Activated T-helper 2 cell treated with anti-CD3 and anti-CD28 coated beads, Interferon-gamma antibody, Interleukin-2, Interleukin-4, amounts not matched to agents 10 μg/mL and 5 μg/mL and 100 μg/mL, durations not matched to agents 14 hours and 24 hours and 36 hours (primary cell): Measurements from ENCODE around the gene ARHGAP5. TPM values are rescaled to one million over a fixed set of nuclear protein-coding genes. Genes with fewer than 3 reads are reported as not detected.

ENCODE experiments used
- DNase-seq: peaks from one replicate; pipeline ENCODE4 v3.0.0; 2021; ENCODE audit warnings: low spot score
- H3K27ac Mint-ChIP-seq: one replicate; pipeline ENCODE4 v1.8.0; 2021; ENCODE audit warnings: mixed read lengths
- H3K27me3 Mint-ChIP-seq: one replicate; pipeline ENCODE4 v1.8.0; 2021; ENCODE audit warnings: low read depth, mixed read lengths
- H3K36me3 Mint-ChIP-seq: one replicate; pipeline ENCODE4 v1.8.0; 2021; ENCODE audit warnings: low read depth, mixed read lengths
- H3K4me1 Mint-ChIP-seq: one replicate; pipeline ENCODE4 v1.8.0; 2021; ENCODE audit warnings: low read depth, mixed read lengths
- H3K4me3 Mint-ChIP-seq: one replicate; pipeline ENCODE4 v1.8.0; 2021; ENCODE audit warnings: low read depth, mild to moderate bottlenecking, moderate library complexity, mixed read lengths
- H3K9me3 Mint-ChIP-seq: one replicate; pipeline ENCODE4 v1.8.0; 2021; ENCODE audit warnings: mixed read lengths
- intact Hi-C: fragments of 100-400 bp; cut with micrococcal nuclease; formaldehyde crosslinking; loops from one replicate; pipeline ENCODE4 v1.15.1; 2023
- total RNA-seq: library from RNA; stranded (reverse); gene quantifications from 2 replicates; pipeline ENCODE4 v1.2.3, GENCODE V29; 2022

ARHGAP5 gene
- total RNA-seq, 1 donor from 2014 or later, result 32.1 TPM

- intact Hi-C loops, result no loop called here
- Mint-ChIP-seq H3K36me3 (no peaks in the 10 kb centered on the region), H3K4me3 (no peak overlapping the region), H3K27me3 (peaks cover 18% of the 10 kb centered on the region), H3K27ac (no peak overlapping the region), H3K9me3 (peaks cover 32% of the 10 kb centered on the region), H3K4me1 (peaks cover 10% of the 10 kb centered on the region)
- no peak for DNase-seq
Observed at GRCh38 chr14:32183151-32184058, 106.3 kb downstream of the ARHGAP5 start.

- Mint-ChIP-seq H3K36me3 (no peaks in the 10 kb centered on the region), H3K27ac (no peak overlapping the region), H3K4me1 (peaks cover 12% of the 10 kb centered on the region), H3K9me3 (peaks cover 26% of the 10 kb centered on the region), H3K27me3 (peaks cover 12% of the 10 kb centered on the region), H3K4me3 (no peak overlapping the region)
- no peak for DNase-seq
- intact Hi-C loops, result no loop called here
Observed at GRCh38 chr14:32185097-32185496, 108.0 kb downstream of the ARHGAP5 start.

GRCh38 chr14:32186248-32186647 is 109.1 kb downstream of the ARHGAP5 start:
- intact Hi-C loops, result no loop called here
- H3K4me1 Mint-ChIP-seq, result peaks cover 12% of the 10 kb centered on the region
- H3K36me3 Mint-ChIP-seq, result no peaks in the 10 kb centered on the region
- no peak overlapping the region for H3K4me3 Mint-ChIP-seq
- no peak for DNase-seq
- peaks cover 4% of the 10 kb centered on the region for H3K27me3 Mint-ChIP-seq
- no peak overlapping the region for H3K27ac Mint-ChIP-seq
- H3K9me3 Mint-ChIP-seq, result peaks cover 22% of the 10 kb centered on the region

GRCh38 chr14:32189811-32190210 is 112.7 kb downstream of the ARHGAP5 start:
- Mint-ChIP-seq H3K4me1 (peaks cover 10% of the 10 kb centered on the region), H3K36me3 (no peaks in the 10 kb centered on the region)
- intact Hi-C loops, result no loop called here

GRCh38 chr14:32190673-32191072 is 113.6 kb downstream of the ARHGAP5 start:
- no peak for DNase-seq
- intact Hi-C loops, result no loop called here
- Mint-ChIP-seq H3K27me3 (peaks cover 1% of the 10 kb centered on the region), H3K36me3 (no peaks in the 10 kb centered on the region), H3K9me3 (peaks cover 6% of the 10 kb centered on the region), H3K4me1 (peaks cover 10% of the 10 kb centered on the region), H3K27ac (no peak overlapping the region), H3K4me3 (no peak overlapping the region)

More at GRCh38 chr14:32189811-32190210, 112.7 kb downstream of the ARHGAP5 start:
- DNase-seq, result no peak
- H3K27me3 Mint-ChIP-seq, result peaks cover 1% of the 10 kb centered on the region
- H3K27ac Mint-ChIP-seq, result no peak overlapping the region
- peaks cover 12% of the 10 kb centered on the region for H3K9me3 Mint-ChIP-seq
- H3K4me3 Mint-ChIP-seq, result no peak overlapping the region

GRCh38 chr14:32192712-32193373 is 115.7 kb downstream of the ARHGAP5 start:
- intact Hi-C loops, result no loop called here
- Mint-ChIP-seq H3K4me1 (peaks cover 9% of the 10 kb centered on the region), H3K9me3 (no peaks in the 10 kb centered on the region), H3K4me3 (no peak overlapping the region), H3K36me3 (no peaks in the 10 kb centered on the region), H3K27ac (no peak overlapping the region), H3K27me3 (peaks cover 1% of the 10 kb centered on the region)
- no peak for DNase-seq

- H3K36me3 Mint-ChIP-seq, result no peaks in the 10 kb centered on the region
- DNase-seq, result no peak
- H3K27ac Mint-ChIP-seq, result no peak overlapping the region
- H3K4me1 Mint-ChIP-seq, result peaks cover 10% of the 10 kb centered on the region
- no peak overlapping the region for H3K4me3 Mint-ChIP-seq
- intact Hi-C loops, result no loop called here
- H3K27me3 Mint-ChIP-seq, result peaks cover 1% of the 10 kb centered on the region
- no peaks in the 10 kb centered on the region for H3K9me3 Mint-ChIP-seq
Observed at GRCh38 chr14:32193532-32193931, 116.4 kb downstream of the ARHGAP5 start.

GRCh38 chr14:32195636-32196035 is 118.5 kb downstream of the ARHGAP5 start:
- intact Hi-C loops, result no loop called here
- Mint-ChIP-seq H3K36me3 (no peaks in the 10 kb centered on the region), H3K4me3 (no peak overlapping the region), H3K27ac (no peak overlapping the region), H3K27me3 (peaks cover 1% of the 10 kb centered on the region), H3K4me1 (peaks cover 10% of the 10 kb centered on the region), H3K9me3 (no peaks in the 10 kb centered on the region)
- DNase-seq, result no peak

- DNase-seq, result no peak
- no peaks in the 10 kb centered on the region for H3K36me3 Mint-ChIP-seq
- H3K27me3 Mint-ChIP-seq, result peaks cover under 1% of the 10 kb centered on the region
- no peak overlapping the region for H3K27ac Mint-ChIP-seq
- peaks cover 26% of the 10 kb centered on the region for H3K4me1 Mint-ChIP-seq
- intact Hi-C loops, result no loop called here
- H3K9me3 Mint-ChIP-seq, result no peaks in the 10 kb centered on the region
- H3K4me3 Mint-ChIP-seq, result no peak overlapping the region
Observed at GRCh38 chr14:32197919-32198318, 120.8 kb downstream of the ARHGAP5 start.

- Mint-ChIP-seq H3K36me3 (no peaks in the 10 kb centered on the region), H3K4me1 (peaks cover 33% of the 10 kb centered on the region), H3K9me3 (no peaks in the 10 kb centered on the region), H3K27ac (peak overlapping the region; percentile 97), H3K27me3 (peaks cover 6% of the 10 kb centered on the region), H3K4me3 (peak overlapping the region; percentile 88)
- intact Hi-C loops, result loop anchor here (1.0 to 10.0 kb wide), 6 partner anchors 98 to 1173 kb away; partner anchors contain the start of genes AP4S1, DTD2, HECTD1 and NUBPL
- no peak for DNase-seq
Observed at GRCh38 chr14:32200368-32201192, 123.5 kb downstream of the ARHGAP5 start.

- Mint-ChIP-seq H3K36me3 (no peaks in the 10 kb centered on the region), H3K27ac (peak overlapping the region; percentile 97), H3K9me3 (no peaks in the 10 kb centered on the region), H3K4me1 (peaks cover 39% of the 10 kb centered on the region), H3K27me3 (peaks cover 10% of the 10 kb centered on the region), H3K4me3 (peak overlapping the region; percentile 88)
- DNase-seq, result peak; percentile 70
- intact Hi-C loops, result loop anchor here (1.0 to 10.0 kb wide), 6 partner anchors 99 to 1174 kb away; partner anchors contain the start of genes AP4S1, DTD2, HECTD1 and NUBPL
Observed at GRCh38 chr14:32201193-32201815, 124.2 kb downstream of the ARHGAP5 start.
